Dedifferentiated amniotic fluid mesenchymal stem cell (primary cell): ENCODE results near the gene CREM.

Experiments
- DNase-seq: peaks from one replicate; pipeline ENCODE4 v3.0.0-alpha.2; 2016; ENCODE audit errors: extremely low spot score

Gene CREM

DNA sequence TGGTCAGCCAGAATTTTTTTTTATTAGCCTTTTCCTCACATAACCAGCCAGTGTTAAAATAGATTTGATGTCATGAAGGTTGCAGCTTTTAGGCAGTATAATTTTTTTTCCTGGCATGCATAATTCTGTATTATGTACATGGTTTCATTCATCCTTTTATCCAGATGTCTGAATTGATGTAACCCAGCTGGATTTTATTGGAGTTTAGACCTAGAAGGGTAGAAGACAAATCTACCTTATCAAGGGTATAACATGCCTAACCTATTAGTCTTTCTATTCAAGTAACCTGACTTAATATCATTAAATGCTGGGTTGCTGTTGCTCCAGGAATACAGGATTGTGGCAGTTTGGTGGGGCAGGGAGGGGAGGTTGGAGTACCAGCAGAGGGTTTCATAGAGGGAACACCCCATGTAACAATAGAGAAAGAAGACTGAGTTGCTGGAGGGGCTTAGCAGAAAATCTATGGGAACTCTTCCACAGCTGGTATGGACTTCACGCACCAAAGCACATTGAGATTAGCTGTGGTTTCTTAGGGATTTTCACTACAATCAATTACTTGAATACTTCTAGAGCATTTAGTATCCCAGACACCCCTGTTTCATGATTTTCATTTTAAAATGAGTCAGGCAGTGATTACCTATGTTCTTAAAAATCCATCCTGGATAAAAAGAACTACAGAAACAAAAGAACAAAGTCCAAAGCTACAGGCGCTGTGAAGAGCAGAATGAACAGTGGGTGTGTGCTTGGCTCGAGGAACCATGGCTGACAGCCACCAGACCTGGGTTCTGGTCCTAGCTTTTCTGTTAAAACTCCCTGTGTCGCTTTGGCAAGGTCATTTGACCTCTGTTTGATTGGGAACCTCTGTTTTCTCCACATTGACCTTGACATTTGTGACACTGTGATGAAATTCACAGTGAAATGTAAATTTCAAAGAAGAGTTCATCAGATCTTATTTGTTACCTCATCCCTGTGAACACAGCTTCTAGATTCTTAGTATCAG is 93.5 kb downstream of the CREM start:
- no peak for DNase-seq

DNA sequence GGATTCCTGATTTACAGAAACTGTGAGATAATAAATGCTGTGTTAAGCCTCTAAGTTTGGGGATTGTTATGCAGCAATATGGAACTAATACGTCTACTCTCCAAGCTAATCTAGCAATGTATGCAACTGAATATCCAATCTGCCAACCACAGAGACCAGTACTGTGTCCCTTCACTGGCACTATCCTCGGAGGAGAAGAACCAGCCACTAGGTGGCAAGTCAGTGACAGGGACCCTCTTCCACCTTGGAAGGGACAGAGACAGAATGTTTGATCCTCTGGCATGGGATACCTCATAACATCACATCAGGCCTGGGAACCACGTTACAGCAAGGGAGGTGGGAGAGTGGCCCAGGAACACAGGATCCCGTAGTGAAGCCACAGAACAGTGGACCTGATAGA is 96.4 kb downstream of the CREM start:
- no peak for DNase-seq

DNA sequence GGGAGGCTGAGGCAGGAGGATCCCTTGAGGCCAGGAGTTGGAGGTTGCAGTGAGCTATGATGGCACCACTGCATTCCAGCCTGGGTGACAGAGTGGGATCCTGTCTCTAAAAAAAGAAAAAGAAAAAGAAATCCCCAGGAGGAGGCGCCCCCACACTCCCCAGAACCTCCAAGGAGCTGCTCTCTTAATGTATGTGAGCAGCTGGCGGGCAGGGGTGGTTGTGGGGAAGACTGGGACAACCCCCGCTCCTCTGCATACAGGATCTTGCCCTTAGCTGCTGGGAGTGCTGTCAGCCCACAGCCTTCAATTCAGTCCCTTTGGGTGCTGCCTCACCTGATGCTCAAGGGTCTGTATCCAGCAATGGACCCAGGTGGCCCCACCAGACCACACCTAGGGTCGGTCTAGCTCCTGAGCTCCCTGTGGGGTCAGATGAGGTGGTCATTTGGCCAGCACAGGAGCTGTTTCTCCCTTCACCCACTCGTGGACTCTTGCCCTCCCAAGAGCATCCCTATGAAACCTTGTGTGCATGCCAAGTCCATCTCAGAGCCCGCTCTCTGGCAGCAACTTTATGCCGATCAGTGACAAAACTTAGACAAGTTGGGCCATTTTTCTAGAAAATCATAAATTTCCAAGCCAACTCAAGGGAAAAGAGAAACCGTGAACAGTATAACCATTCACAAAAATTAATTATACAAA is 97.5 kb downstream of the CREM start:
- DNase-seq = no peak

DNA sequence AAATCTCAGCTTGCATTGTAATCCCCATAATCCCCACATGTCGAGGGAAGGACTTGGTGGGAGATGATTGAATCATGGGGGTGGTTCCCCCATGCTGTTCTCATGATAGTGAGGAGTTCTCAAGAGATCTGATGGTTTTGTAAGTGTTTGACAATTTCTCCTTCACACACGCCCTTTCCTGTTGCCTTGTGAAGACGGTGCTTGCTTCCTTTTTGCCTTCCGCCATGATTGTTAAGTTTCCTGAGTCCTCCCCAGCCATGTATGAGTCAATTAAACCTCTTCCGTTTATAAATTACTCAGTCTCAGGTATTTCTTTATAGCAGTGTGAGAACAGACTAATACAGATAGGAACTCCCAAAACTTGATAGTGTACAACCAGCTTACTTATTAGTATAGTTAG is 98.6 kb downstream of the CREM start:
- no peak for DNase-seq

DNA sequence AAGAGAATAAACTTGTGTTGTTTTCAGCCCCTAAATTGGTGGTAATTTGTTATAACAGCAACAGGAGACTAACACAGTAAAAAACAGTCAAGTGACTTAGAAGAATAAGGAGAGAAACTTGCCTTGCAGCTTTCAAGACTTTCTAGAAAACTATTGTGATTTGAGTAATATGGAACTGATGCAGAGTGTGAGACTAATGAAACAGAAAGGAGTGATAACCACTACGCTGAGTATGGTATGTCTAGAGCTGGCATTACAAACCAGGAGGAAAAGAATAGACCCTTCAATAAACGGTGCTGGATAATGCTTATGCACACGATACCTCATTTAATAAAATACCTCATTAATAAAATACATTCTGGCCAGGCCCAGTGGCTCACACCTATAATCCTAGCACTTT is 99.9 kb downstream of the CREM start:
- no peak for DNase-seq

DNA sequence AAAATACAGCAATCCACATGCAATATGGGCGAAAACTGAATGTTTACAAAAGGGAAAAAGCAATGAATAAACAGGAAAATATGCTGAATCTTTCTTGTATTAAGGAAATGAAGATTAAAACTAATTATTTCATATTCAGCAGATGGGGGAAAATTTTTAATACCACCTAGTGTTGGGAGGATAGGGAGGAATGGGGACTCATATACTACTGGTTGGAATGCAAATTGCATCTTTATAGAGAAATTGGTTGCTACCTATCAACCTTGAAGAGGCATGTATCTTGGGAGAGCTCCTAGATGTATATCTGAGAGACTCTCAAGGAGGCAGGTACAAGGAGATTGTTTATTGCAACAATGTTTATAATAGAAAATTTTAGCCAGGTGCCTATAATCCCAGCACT is 101.4 kb downstream of the CREM start:
- no peak for DNase-seq

DNA sequence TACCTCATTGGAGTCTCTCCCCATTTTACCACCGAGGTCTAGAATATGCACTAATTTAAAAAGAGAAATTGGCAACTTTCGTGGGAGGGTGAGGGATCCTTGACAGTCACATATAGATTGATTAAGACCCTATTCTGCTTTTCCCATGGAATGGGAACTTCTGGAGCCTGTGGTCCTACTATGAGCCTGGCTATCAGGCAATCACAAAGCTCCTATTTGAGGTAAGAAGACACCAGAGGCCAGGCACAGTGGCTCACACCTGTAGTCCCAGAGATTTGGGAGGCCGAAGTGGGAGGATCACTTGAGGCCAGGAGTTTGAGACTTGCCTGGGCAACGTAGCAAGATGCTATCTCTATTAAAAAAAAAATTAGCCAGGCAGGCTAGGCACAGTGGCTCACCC is 105.0 kb downstream of the CREM start:
- DNase-seq = no peak

DNA sequence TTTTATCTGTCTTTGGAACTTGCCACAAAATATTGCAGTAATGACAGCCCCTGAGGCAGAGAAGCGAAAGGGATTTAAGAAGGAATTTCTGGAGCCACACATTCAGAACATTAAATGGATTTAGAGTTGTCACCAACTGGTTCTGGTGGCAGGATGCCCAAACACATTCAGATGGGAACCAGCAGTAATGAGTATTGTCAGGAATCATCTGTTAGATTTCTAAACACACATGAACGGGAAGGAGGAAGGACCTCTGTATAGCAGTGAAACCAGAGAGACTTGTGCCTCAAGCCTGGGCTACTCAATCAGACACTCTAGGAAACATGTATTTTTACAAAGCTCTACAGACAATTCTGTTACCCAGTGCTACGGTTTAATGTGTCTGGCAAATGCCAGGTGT is 105.9 kb downstream of the CREM start:
- DNase-seq = no peak

DNA sequence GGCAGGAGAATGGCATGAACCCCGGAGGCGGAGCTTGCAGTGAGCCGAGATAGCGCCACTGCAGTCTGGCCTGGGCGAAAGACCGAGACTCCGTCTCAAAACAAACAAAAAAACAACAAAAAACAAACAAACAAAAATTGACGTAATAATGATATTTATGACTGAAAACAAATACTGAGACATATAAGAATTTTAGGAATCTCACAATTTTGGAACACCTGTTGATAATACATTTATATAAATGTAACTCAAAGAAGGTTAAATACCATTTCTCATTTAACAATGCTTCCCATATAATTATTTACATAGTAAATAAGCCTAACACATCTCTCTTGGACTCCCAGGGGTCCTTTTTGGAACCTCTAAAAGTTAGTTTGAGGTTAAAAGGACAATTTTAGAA is 107.4 kb downstream of the CREM start:
- DNase-seq = no peak

DNA sequence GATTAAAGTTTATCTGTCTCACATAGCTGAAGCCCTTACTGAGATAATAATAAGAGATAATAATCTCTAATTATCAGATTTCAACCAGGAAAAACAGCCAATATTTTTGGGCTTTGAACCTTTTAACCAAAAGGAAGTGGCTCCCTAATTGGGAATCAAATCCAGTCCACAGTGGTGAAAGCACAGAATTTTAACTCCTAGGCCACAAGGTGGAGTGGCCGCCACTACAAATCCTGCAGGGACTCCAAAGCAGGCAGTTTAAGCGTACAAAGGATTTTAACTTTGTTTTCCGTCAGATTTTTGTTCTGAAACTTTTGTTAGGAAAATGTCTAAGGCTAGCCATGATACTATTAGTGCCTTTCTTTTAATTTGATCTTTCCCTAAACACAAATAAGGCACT is 110.1 kb downstream of the CREM start:
- no peak for DNase-seq

DNA sequence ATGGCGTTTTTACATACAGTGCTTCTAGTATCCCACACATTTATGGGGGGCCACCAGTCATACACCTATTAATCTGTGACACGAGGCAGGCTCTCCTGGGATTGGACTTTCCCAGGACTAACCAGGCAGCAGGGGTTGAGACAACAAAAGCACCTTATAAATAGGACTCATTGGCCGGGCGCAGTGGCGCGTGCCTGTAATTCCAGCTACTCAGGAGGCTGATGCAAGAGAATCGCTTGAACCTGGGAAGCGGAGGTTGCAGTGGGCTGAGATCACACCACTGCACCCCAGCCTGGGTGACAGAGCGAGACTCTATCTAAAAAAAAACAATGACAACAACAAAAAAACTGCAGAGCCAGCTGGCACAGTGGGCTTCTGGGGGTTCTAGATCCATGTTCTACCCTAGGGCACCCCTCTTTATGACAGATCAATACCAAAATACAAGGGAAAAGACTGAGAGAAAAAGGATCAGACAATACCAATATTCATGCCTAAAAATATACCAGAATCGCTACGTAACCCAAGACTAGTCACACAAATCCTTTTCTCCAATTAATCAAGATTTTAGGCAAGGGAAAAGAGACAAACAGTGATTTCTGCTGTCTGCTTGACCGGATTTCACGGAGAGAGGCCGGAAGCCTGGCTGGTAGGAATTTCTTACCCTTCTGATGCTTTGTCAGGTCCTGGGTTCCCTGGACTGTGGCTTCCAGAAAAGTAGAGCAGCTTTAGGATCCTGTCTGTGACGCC is 111.3 kb downstream of the CREM start:
- no peak for DNase-seq

DNA sequence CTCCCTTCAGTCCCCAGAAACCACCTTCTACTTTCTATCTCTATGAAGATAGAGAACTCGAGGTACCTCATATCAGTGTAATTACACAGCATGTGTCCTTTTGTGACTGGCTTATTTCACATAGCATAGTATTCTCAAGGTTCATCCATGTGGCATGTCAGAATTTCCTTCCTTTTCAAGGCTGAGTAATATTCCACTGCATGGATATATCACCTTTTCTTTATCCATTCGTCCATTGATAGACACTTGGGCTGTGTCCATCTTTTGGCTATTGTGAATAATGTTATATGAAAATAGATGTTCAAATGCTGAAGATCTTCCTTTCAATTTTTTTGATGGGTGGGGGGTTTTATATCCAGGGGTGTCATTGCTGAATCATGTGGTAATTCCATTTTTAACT is 117.9 kb downstream of the CREM start:
- DNase-seq = no peak

DNA sequence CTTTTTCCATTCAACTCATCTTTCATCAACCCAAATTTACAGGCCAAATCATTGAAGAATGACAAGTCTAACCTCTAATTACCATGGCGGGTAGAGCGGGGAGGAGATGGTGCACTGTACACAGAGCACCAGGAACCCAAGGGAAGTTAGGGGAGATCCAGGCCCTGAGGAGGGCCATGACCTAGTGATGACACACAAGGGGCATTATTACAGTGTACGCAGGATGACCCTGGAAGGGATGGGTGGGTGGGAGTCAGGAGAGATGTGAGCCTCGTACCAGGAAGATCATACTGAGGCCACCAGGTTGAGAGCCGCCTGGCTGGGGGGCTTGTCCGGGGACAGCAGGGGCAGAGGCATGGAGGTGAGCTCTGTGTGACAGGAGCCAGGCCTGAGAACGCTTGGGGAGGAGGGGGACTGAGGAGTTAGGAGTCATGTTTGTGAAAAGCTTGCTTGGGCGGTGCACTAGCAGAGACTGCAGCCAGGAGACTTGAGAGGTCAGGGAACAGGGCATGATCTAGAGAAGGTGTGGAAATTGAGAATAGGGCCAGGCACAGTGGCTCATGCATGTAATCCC is 120.2 kb downstream of the CREM start:
- DNase-seq = no peak

DNA sequence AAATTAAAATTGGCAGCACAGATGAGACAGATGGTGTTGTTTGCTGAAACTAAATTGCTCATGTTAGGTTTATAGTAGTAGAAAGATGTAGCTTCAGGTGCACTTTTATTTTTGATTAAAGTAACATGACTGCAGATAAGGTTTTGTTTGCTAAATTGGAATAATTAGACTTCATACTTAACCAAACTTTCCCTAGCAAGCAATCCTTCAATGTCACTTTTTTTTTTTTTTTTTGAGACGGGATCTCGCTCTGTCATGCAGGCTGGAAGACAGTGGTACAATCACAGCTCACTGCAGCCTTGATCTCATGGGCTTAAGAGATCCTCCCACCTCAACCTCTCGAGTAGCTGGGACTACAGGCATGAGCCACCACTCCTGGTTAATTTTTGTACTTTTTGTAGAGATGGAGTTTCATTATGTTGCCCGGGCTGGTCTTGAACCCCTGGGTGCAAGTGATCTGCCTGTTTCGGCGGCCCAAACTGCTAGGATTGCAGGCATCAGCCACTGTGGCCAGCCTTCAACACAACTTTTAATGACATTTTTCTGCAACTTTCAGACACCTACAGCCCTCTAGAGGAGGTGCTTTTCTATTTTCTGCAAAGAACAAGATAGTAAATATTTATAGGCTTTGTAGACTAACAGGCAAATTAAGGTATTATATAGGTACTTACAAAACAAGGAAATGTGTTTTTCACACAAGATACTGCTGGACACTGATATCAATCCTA is 124.9 kb downstream of the CREM start:
- DNase-seq = no peak

DNA sequence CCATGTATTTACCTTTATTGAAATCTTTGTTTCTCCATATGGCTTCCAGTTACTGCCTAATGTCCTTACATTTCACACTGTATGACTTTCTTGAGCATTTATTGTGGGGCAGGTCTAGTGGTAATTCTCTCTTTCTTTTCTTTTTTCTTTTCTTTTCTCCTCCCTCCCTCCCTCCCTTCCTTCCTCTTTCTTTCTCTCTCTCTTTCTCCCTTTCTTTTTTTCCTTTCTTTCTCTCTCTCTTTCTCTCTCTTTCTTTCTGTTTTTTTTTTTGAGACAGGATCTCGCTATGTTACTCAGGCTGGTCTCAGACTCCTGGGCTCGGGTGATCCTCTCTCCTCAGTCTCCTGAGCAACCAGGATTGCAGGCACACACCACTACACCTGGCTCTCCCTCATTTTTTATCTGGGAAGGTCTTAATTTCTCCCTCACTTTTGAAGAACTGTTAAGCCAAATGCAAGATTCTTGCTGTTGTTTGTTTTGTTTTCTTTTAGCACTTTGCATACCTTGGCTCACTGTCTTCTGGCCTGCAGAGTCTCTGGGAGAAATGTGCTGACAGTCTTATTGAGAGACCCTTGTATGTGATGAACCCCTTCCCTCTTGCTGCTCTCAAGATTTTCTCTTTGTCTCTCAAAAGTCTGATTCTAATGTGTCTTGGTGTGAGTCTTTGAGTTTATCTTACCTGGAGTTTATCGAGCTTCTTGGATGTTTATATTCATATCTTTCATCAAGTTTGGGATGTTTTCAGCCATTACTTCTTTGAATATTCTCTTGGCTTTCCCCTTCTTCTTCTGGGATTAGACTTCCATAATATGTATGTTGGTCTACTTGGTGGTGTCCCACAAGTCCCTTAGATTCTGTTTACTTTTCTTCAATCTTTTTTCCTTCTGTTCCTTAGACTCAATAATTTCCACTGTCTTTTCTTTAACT is 130.7 kb downstream of the CREM start:
- no peak for DNase-seq

DNA sequence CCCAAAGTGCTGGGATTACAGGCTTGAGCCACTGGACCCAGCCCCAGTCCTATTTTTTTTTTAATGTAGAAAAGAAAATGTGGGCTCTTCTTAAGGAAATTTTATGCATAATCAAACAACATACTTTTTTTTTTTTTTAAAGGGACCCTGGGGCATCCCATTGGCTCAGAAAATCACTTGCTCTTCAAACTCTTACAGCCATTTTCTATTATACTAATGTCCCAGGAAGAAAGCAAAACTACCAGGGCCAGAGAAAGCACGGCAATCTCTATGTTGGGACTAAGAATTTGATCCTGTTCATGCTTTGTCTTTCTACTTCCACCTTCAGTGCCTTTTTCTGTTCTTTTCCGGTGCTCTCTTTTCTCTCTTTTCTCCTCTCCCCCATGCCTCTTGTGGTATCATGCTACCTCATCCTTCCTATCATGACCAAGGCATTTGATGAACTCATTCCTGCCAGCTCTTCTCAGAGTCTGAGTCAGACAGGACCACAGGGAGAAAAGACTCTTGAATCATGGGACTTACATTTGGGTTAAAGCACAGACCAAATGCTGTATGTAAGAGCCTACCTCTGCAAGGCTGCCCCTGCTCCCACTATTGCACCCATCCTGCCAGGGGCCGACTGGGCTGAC is 133.2 kb downstream of the CREM start:
- DNase-seq = peak; percentile 81

DNA sequence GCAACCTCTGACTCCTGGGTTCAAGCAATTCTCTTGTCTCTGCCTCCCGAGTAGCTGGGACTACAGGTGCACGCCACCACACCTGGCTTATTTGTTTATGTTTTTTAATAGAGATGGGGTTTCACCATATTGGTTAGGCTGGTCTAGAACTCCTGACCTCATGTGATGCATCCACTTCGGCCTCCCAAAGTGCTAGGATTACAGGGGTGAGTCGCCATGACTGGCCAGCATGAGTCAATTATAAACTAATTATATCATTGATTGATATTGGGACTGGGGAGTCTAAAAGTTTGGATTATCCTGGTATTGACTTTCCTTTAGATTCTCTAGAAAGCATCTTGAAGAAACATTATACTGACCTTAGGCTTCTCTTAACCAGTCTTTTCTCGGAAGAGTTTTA is 135.8 kb downstream of the CREM start:
- no peak for DNase-seq
